ENCODE measurements around the gene RARG. TPM values are rescaled to one million over a fixed set of nuclear protein-coding genes. Genes with fewer than 3 reads are reported as not detected.

RARG gene
- polyA plus RNA-seq, 5 donors = 41.7 to 59.8 (median 49.2) TPM

DNA sequence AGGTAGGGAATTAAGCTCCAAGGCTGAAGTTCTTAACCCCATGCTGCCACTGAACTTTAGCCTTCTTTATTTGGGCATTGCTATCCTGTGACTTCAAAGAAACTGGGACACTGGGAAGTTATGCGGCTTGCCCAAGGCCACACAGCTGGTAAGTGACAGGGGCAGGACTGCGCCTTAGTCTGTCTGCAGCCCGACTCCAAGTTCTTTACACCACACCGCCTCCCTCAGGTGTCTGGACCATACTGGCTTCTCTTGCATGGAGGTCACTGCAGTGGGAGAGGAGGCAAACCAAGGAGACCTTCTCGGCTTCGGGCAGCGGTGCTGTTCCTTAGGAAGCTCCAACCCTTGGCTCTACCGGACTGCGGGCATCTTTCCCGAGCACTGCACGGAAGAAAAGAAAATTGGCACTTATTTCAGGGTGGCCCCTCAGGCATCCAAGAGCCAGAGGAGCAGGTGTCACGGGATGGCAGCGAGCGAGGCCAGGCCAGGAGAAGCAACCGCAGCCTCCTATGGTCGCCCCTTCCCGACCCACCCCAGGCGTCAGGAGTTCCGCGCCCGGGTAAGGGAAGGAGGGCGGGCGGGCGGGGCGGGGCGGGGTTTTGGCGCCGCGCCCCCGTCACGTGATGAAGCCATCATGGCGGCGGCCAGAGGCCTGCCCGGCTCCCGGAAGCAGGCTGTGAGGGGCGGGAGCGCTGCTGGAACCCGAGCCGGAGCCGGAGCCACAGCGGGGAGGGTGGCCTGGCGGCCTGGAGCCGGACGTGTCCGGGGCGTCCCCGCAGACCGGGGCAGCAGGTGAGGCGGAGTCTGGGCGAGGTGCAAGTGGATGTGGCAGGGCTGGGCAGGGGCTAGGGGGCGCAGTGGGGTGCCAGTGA, 19.7 kb upstream of the RARG start:
- DNase-seq = peak; percentile 68 to 76

DNA sequence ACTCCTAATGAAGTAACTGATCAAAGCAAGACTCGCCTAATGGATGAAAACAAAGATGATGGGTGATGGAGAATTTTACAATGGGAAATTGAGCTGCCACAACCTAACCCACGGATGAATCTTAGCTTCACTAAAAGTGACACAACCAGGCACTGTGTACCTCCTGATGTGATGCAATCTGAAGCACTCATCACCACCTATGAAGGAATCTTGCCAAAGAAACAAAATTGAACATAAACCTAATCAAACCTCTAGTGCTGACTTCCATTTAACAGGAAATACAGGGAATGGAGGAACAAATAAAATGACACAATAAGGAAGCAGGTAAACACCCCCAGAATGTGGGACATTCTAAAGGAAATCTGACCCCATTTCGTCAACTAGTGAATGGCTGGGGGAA, 13.3 kb upstream of the RARG start:
- no peak for DNase-seq

DNA sequence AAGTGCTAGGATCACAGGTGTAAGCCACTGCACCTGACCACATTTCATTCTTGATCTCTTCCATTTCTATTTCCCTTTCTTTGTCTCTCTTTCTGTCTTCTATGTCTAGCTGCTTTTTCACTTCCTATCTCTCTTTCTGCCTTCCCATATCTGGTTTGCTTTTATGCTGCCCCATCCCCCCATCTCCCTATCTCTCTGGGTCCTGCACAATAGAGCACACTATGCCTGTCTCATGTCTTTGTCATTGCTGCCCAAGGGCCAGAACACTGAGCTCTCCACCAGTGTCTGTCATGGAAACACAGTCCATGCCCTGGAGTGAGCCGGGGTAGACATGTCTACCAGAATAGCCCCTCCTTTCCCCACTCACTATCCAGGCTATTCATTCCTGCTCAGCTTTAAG, 12.3 kb upstream of the RARG start:
- no peak for DNase-seq

DNA sequence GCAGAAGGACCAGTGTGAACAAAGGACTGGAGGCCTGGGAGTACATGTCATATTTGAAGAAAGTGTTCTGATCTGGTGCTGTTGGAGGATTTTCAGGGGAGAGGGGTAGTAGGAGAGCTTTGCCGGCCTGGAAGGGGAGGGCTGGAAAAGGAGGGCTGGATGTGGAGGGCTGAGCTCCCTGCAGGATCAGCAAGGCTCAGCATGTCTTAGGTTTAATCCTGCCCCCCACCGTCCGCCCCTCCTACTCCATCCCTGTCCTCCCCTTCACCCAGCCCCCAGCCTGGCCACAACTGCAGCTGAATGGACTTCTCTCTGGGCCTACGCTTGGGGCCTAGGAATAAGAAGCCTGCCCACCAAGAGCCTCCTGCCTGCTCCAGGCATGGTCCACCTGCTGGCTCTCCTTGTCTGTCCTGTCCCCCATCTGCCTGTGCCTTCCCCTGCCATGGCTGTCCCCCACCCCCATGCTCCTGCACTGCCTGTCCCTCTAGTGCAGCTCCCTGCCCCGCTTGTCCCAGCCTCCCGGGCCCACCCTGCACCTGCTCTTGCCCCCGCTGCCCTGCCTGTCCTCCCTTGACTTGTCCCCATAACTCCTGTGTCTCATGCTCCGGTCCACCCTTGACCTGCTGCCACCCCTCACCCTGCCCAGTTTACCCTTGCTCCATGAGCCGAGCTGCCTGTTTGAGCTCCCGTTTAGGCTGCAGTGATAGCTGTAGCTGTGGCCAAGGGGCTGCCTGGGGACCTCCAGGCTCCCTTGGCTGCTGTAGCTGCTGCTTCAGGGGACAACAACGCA, 9.8 kb upstream of the RARG start:
- DNase-seq = no peak

DNA sequence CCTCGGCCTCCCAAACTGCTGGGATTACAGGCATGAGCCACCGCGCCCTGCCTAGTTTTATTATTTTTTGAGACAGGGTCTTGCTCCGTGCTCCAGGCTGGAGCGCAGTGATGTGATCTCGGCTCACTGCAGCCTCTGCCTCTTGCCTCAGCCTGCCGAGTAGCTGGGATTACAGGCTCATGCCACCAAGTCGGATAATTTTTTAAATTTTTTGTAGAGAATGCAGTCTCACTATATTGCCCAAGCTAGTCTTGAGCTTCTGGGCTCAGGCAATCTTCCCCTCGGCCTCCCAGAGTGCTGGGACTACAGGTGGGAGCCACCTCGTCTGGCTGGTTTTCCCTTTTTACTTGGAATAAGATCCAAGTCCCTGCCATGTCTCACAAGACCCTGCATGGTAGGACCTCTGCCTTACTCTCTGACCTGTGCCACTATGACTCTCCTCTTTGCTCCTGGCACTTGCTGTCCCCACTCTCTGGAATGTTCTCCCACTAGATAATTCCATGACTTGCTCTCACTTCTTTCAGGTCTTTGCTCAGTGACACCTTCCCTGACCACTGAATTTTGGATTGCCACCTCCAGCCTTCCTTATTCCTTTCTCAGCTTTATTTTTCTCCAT, 7.7 kb upstream of the RARG start:
- no peak for DNase-seq

DNA sequence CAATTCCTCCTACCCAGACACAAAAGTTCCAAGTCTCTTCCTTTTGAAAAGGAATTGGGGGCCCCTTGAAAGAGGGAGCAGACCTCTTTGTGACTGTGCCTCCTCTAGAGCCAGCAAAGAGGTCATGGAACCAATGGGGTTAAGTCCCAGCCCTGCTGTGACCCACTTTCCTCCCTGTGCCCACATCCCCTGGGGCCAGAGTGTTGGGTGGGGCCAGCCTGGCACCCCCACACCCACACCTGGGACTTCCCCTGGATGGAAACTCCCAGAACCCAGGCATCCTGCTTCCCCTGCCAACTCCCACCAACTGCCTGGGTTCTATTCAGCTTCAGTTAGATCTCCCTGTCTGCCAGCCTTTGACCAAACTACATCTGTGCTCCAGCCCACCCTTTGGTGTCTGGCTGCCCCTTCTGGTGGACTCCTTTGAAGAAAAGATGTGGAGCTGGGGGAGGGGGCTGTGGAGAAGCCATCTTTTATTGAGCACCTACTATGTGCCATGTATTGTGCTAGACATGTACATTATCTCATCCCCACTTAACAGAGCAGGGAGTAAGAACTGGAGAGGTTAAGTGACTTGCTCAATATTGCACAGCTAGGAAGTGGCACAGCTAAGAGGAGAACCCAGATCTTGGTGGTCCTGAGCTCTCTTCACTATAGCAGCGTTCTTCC, 4.6 kb upstream of the RARG start:
- DNase-seq = no peak

DNA sequence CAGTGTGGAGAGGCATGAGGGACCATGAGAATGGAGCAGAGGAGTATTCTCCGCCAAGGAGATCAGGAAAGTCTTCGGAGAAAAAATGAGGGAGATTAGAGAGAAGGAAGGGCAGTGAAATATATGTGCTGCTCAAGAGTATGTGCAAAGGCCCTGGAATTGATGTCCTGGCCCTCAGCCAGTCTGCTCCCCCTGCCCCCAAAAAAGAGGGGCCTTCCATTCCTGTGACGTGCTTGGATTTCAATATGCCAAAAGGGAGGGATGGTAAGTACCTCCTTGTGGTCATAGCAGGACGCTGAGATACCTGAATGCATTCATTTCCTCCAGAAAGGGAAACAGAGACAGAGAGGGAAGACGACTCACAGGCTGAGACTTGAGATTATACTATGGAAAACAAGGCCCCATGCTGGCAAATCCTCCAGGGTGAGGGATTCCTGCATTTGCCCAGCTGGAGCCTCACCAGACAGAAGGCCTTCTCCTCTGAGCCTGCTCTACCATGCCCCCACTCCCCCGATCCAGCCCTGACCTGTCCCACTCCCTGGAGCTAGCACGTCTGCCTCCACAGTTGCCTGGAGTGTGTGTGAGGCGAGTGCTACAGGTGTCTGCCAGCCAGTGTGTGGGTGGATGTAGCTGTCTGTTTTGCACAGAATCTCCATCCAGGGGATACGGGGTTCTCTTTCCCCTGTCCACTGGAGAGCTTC, 3.9 kb upstream of the RARG start:
- no peak for DNase-seq

DNA sequence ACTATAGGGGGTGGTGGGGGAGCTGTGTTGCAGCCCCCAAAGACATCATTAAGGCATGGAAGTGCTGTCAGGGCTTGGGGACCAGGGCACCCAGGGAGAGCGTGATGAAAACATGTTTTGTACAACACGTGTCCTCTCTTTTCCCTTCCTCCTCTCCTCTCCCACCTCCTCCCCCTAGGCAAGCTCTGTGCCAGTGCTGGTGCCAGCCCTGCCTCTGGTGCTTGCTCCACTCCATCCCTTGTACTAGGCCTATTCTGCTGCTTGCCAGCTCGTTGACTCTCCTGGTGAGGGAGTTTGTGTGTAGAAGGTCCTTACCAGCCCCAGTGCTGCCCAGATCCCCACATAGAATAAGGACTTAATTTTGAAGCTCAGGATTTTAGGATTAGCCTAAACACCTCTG, 3.2 kb upstream of the RARG start:
- DNase-seq = no peak

DNA sequence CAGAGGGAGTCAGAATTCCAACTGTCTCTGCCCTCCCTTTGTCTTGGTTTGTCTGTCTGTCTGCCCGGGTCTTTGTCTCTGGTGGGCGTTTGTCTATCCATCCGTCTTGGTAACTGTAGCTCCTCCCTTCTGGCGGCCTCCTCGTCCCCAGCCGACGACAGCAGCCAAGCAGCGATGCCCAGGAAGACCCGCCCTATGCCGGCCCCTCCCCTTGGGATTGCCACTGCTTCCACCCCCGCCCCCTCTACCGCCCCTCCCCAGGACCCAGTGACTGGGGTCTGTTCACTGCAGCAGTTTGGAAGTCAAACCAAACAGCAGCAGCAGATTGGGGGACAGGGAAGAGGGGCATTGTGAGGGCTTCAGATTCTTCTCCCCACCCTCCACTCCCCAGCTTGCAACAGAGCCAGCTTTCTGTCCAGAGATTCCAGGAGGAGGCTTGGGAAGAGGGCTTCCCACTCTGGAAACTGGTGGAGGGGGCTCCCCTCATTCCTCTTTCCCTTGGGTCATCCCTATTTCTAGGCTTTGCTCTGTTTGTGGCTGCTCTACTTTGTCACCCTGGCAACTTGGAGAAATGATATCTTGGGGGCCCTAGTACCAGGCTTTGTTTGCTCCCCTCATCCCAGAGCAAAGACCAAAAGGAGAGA, 2.4 kb upstream of the RARG start:
- DNase-seq = no peak

DNA sequence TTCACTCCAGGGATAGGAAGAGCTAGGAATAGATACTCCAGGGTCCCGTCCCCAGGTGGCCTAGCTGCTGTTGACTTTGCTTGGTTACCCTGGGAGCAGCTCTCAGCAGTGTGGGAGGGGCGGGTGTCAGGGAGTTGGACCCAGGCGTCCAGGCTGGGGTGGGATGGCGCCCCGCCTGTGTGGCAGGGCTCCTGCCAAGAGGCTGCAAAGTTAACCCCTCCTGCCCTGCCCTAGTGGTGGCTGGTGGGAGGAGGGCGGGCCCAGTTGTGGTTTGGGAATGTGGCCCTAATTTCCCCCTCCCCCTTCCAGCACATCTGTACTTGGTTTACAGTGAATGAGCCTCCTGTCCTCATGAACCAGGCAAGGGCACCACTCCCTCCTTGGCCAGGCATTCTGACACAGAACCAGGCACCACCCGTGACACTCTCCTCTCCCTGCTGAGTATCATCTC, 1.7 kb upstream of the RARG start:
- no peak for DNase-seq

DNA sequence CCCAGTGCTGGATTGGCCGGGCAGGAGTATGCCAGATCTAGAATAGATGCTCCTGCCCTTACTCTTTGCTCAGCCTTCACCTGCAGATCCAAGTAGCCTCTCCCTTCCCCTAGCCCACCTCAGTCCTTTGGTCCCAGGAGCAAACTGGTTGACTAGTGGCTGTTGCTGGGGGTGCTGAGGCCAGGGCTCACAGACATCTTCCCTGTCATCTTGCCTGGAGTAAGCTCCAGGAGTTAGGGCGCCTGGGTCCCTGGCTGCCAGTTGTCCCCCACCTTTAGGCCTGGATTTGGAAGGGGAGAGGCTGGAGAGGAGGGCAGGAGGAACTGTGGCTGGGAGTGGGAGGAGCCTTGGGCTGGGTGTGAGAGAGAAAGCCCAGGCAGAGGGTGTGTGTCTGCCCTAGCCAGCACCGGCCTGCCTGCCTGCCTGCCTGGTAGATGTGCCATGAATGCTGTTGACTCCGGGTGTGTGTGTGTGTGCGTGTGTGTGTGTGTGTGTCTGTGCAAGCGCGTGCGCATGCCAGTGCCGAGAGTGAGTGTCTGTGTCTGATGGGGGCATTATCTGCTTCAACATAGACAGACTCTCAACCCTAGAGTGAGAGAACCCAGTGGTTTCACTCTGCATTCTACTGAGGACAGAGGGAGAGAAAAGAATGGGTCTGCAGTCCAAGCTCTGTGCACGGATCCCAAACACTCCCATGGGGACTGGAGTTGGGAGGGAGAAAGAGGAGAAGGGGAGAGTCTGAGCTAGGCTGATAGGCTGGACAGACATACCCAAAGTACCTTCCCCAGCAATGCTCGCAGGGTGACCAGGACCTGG, 845 bp upstream of the RARG start:
- no peak for DNase-seq

DNA sequence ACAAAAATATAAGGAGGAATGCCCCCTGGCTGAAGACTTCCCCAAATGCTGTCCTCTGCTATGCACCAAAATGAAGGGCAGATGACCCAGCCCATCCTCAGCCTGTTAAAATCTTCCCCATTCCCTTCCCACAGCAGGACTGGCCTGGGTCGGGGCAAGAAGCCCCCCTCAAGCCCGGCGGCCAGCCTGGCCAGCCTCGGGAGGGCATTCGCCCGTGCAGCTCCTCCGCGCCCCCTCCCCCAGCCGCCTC, 413 bp downstream of the RARG start:
- DNase-seq = no peak

DNA sequence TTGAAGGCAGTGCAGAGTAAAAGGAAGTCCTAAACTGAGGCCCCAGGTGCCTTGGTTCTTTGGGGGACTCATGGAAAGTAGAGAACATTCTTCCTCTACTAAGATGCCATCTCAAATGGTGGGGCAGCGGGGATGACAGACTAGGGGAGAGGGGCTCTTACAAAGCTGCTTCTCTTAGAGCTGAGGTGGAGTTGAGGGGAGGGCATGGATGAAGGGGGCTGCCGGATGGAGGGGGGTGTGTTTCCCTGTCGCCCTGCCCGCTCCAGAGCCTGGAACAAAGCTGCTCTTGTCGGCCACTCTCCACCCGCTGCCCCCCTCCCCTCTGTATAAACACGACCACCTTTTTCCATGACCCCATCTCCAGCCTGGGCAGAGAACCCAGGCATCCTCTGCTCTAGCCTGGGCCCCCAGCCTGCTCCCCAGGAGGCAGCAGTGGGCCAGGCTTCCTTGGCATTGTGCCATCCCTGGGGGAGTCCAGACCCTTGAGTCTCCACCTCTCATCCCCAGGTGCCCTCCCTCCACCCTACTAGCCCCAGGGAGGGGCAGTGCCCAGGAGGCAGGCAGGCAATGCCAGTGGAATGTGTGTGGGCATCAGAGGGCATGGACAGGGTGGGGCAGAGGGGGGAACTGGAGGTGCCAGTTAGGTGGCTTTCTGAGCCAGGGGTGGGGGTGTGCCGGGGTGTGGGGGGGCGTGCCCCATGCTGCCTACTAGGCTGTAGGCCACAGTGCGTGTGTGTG, 1.7 kb downstream of the RARG start:
- DNase-seq = peak in 1 of 2 donors; percentile 68

DNA sequence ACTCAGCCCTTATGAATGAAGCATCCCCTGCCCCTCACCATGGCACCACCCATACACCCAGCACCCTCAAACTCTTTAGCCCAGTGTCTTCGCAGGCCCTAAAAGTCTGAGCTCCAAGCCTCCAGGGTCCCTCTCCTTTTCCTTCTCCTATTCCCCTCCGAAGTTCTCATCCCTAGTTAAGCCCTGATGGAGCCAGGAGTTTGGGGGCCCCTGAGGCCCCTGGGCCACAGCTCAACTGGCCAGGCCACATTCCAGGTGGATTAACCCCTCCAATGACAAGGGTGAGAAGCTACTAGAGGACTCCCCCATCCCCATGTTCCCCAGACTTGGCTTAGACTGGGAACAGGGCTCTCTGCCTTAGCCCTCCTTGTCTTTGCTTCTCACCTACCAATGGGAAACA, 2.6 kb downstream of the RARG start:
- no peak for DNase-seq

DNA sequence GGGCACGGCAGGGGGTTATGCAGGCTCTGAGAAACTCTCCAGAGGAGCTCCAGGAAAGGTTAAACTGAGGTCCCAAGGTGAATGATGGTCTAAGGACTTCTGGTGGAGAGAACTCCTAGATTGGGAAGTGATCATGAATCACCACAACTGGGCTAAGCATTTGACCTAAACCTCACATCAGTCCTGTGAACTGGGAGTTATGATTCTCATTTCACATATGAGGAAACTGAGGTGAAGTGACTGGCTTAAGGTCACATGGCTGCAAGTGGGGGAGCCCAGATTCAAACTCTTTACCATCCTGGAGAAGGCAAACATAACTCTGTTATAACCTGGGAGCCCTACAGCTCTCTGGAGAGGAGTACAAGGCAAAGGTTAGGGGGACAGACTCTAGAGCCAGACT, 4.2 kb downstream of the RARG start:
- DNase-seq = no peak

DNA sequence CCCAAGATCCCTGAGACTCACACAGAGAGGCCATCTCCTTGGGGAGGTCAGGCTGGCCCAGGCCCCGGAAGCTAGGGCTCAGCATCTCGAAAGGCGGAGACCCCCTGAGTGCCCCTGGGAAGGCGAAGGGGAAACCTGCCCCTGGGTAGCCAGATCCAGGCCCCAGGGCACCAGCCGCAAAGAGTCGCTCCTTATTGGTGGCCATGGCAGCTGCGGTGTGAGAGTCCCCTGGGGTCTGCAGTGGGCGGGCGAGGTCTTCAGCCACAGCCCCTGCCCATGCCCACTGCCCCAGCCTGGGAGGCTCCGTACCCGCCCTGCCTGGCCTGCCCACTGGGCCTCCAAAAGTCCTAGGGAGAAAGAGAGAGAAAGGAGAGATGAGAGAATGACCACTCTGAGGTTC, 4.7 kb downstream of the RARG start:
- no peak for DNase-seq

DNA sequence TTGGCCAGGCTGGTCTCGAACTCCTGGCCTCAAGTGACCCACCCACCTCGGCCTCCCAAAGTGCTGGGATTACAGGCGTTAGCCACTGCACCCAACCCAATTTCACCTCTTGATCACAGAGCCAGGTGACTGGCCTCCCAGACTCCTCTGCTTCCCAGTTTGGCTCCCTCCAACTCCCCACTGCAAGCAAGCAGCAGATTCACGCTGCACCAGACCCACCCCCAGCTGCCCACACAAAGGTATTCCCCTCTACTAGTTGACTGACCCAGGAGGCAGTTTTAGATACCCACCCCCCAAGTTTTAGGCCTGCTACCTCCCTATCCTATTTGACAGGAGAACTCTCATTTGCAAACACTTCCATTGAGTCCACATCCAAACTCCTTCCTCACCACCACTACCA, 5.2 kb downstream of the RARG start:
- DNase-seq = no peak

DNA sequence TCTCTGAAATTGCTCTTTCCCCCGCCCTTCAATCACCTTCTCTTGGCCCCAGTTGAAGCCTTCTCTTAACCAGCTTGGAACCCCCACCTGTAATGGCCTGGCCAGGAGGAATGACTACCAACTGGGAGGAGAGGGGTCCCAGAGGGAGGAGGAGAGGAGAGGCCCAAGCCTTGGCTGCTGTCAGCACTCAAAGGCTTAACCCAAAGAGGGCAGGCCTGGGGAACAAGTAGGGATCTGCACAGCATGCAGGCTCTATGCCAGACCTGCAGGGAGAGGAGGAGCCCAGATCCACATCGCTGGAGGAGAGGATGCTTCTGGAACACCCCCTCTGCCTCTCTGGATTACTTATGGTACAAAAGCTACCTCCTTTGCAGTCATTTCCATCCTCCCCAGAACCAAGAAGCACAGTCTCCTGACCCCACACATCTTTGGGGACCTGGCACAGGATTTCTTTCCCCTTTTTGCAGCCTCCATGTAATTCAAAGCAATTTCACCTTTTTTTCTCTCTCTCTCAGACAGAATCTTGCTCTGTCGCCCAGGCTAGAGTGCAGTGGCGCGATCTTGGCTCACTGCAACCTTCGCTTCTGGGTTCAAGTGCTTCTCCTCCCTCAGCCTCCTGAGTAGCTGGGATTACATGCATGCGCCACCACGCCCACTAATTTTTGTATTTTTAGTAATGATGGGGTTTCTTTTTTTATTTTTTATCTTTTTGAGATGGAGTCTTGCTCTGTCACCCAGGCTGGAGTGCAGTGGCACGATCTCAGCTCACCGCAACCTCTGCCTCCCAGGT, 6.2 kb downstream of the RARG start:
- DNase-seq = no peak

All from right lung (tissue), 5 donors.